Muscle of leg (tissue), 11 donors: ENCODE results near the gene SEC61A2. TPM values are rescaled to one million over a fixed set of nuclear protein-coding genes. Genes with fewer than 3 reads are reported as not detected.
"Not testable (repeated sequence)": the region's sequence is repeated elsewhere in the genome, so short reads cannot be mapped to it uniquely, and the experiment has no call there.

Source experiments
- DNase-seq: peaks from one replicate; pipeline ENCODE4 v3.0.0; 2013
- H3K27ac ChIP-seq: one replicate; pipeline ENCODE4 v1.5.1; 2013; ENCODE audit warnings: mild to moderate bottlenecking, low read length, control low read depth
- H3K27me3 ChIP-seq: one replicate; pipeline ENCODE4 v1.6.1; 2013; ENCODE audit warnings: low read length; ENCODE audit not compliant: control insufficient read depth, insufficient read depth
- H3K36me3 ChIP-seq: one replicate; pipeline ENCODE4 v1.6.1; 2013; ENCODE audit warnings: low read length; ENCODE audit not compliant: control insufficient read depth, insufficient read depth
- H3K4me1 ChIP-seq: one replicate; pipeline ENCODE4 v1.6.1; 2013; ENCODE audit warnings: low read length; ENCODE audit not compliant: control insufficient read depth, insufficient read depth
- H3K4me3 ChIP-seq: one replicate; pipeline ENCODE4 v1.5.1; 2013; ENCODE audit warnings: low read length, control low read depth
- H3K9me3 ChIP-seq: replicated peaks from 2 replicates; pipeline ENCODE4 v1.6.1; 2013; ENCODE audit warnings: low read depth, low read length; ENCODE audit not compliant: control insufficient read depth
- WGBS: methylation state at CpG from one replicate; pipeline ENCODE4 v1.1.5; 2013; ENCODE audit warnings: missing lambda C conversion rate; ENCODE audit not compliant: insufficient coverage; 5-methylcytosine and 5-hydroxymethylcytosine counted together
- polyA plus RNA-seq, 8 donors: library from polyadenylated mRNA; unstranded; fragments of 120-200 nt; gene quantifications; one replicate each; pipeline versions ENCODE4 v1.2.1 to v1.2.3, GENCODE V29; 2013; ENCODE audit warnings: inconsistent platforms in 1 of 8, low replicate concordance in 1 of 8; ENCODE audit not compliant: insufficient read length in 8 of 8, insufficient read depth in 1 of 8
- total RNA-seq: library from RNA; stranded (reverse); fragments of 120-200 nt; gene quantifications from one replicate; pipeline ENCODE4 v1.2.4, GENCODE V29; 2013

SEC61A2 gene
- total and polyA plus RNA-seq, 9 donors = 5.1 to 13.7 (median 9.6) TPM

DNA sequence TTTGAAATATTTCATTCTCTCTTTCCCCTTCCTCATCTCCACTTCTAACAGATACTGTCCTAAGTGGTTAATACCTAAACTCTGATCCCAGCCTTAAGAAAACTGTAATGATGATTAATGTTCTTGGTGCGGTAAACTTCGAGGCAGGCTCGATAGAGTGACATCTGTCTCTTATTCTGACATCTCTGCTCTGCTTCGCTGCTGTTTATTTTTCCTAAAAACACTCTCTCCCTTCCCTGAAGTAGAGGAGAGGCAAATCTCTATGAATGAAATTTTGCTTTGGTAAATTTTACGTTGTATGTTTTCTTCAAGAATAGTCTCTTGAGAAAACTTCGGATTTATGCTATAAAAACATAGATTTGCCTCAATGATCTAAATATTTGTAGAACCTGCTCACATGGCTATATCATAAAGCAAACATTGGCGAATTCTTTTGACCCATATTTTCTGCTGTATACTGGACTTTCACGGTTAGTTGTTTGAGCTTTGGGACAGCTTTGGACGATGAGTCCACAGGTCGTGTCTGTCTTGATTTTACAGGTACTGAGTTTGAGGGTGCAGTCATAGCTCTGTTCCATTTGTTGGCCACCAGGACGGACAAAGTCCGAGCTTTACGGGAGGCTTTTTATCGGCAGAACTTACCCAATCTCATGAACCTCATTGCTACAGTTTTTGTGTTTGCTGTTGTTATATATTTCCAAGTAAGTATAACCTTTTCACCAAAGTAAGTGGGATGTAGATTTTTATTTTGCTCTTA lies 27.1 kb downstream of the SEC61A2 start:
- no peaks in the 10 kb centered on the region for H3K27me3 ChIP-seq
- no peak overlapping the region for H3K4me3 ChIP-seq
- DNase-seq = no peak
- H3K36me3 ChIP-seq = peaks cover 30% of the 10 kb centered on the region
- 86% methylated on average over 1 of the region's 14 CpGs for WGBS
- no peaks in the 10 kb centered on the region for H3K4me1 ChIP-seq
- no peaks in the 10 kb centered on the region for H3K9me3 ChIP-seq
- H3K27ac ChIP-seq = no peak overlapping the region

DNA sequence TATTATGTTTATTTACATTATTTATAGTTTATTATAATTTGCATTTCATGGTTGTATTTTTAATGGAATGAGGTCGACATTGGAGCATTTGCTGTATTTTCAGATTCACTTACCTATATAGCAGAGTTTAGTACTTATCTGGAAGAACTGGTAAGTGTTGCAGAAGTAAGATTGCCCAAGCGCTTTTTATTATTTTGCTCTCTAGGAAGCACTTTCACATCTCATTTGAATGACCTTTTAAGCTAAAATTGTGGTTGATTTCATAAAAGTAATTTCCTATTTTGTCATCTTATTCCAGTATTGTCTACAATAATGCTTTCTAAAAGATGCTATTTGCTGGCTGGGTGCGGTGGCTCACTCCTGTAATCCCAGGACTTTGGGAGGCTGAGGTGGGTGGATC lies 28.6 kb downstream of the SEC61A2 start:
- Histone ChIP-seq H3K27ac (no peak overlapping the region), H3K4me3 (no peak overlapping the region), H3K9me3 (no peaks in the 10 kb centered on the region), H3K27me3 (no peaks in the 10 kb centered on the region), H3K4me1 (no peaks in the 10 kb centered on the region), H3K36me3 (peaks cover 41% of the 10 kb centered on the region)
- no peak for DNase-seq
- WGBS = no CpG with 5 or more reads among the region's 3 CpGs

DNA sequence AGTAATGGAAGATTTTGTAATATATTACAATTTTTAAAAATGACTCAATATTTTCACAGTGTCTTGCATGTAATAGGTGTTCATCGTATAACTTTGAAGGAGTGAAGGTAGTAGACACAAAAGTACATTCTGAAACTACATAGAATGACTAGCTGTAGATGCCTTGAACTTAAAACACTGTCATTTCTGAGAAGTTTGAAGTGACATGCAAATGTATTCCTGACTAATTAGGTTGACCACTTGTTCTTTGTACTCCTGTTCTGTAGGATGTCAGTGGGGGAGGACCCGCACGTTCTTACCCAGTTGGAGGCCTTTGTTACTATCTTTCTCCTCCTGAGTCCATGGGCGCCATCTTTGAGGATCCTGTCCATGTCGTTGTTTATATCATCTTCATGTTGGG lies 31.2 kb downstream of the SEC61A2 start:
- Histone ChIP-seq H3K36me3 (peaks cover 50% of the 10 kb centered on the region), H3K4me3 (no peak overlapping the region), H3K27me3 (no peaks in the 10 kb centered on the region), H3K4me1 (no peaks in the 10 kb centered on the region), H3K27ac (no peak overlapping the region), H3K9me3 (no peaks in the 10 kb centered on the region)
- no CpG with 5 or more reads among the region's 5 CpGs for WGBS
- no peak for DNase-seq

DNA sequence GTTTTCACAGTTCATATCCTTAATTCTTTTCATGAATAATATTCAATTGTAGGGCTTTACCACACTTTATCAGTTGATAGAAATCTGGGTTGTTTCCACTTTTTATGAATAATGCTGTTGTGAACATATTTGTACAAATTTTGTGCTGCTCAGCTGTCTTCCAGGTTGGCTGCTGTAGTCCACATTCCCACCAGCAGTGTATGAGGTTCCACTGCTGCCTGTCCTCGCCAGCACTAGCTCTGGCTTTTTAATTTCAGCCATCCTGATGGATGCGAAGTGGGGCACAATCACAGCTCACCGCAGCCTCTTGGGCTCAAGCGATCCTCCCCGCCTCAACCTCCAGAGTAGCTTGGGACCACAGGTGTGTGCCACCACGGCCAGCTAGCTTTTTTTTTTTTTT lies 33.5 kb downstream of the SEC61A2 start:
- no peak for DNase-seq
- Histone ChIP-seq H3K36me3 (peaks cover 59% of the 10 kb centered on the region), H3K9me3 (no peaks in the 10 kb centered on the region), H3K27me3 (no peaks in the 10 kb centered on the region), H3K4me1 (no peaks in the 10 kb centered on the region), H3K27ac (no peak overlapping the region), H3K4me3 (no peak overlapping the region)
- WGBS = 97% methylated on average over 5 of the region's 6 CpGs

DNA sequence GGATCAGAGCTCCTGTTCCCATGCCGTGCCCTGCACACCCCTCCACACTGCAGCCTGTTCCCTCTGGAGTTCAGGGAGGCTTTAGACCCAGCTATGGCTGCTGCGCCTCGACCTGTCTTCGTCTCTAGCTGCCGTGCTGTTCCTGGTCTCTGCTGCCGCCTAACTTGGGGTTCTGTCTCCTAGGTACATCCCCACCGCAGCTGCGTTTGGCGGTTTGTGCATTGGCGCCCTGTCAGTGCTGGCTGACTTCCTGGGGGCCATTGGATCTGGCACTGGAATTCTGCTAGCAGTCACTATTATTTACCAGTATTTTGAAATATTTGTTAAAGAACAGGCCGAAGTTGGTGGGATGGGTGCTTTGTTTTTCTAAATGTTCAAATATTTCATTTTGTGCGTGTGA lies 34.6 kb downstream of the SEC61A2 start:
- no peaks in the 10 kb centered on the region for H3K27me3 ChIP-seq
- H3K4me3 ChIP-seq = no peak overlapping the region
- WGBS = 82% methylated on average over 7 of the region's 12 CpGs
- peaks cover 53% of the 10 kb centered on the region for H3K36me3 ChIP-seq
- no peaks in the 10 kb centered on the region for H3K9me3 ChIP-seq
- H3K27ac ChIP-seq = no peak overlapping the region
- DNase-seq = no peak
- H3K4me1 ChIP-seq = no peaks in the 10 kb centered on the region

DNA sequence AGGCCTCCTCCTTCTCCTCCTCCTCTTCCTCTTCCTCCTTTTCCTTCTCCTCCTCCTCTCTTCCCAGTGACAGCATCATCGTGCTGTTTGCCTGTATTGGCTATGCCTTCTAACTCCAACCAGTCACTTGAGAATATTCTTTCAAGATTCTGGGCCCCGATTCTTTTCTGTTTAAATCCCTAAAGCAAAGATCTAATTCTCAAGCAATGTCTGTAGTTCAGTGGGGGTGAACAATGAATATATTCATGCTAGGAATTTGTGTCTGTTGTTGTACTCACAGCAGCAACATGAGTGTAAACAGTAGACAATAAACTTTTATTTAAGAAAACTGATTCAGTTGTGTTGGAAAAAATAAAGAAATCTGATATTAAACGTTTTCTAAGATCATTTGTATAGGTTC lies 35.6 kb downstream of the SEC61A2 start:
- no peak for DNase-seq
- no CpG with 5 or more reads among the region's 3 CpGs for WGBS
- H3K4me3 ChIP-seq = no peak overlapping the region
- H3K36me3 ChIP-seq = peaks cover 58% of the 10 kb centered on the region
- no peaks in the 10 kb centered on the region for H3K4me1 ChIP-seq
- H3K27ac ChIP-seq = no peak overlapping the region
- no peaks in the 10 kb centered on the region for H3K9me3 ChIP-seq
- H3K27me3 ChIP-seq = no peaks in the 10 kb centered on the region

DNA sequence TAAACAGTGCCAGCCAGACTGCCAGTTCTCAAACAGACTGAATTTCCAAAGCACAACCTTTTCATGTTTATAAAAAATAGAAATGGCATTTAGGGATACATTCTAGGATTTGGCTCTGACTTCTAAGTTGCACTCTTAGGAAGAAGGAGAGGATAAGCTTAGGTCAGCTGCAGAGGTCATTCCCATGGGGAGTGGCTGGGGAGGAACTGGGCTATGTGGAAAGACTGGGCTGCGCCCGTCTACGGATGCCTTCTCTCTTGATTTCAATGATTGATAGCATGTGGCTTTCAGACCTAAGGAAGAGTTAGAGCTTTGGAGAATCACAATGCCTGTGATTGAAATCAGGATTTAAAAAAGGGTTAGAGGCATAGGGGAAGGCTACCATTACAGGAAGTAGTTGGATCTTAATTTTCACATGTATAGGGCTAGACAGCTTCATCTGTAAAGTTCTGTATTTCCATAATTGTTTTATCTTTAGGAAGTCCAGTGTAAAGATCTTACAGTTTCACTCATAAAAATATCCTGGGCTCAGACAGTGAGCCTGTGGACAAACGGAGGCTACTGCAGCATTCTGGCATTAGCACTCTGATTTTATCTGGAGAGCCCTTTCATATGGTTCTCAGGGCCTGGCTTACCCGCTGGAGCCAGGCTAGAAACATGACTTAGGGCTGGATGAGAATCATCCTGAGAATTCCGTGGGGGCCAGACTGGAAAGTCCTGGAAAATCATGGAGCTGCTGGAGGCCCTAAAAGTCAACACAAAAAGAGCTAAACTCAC lies 36.7 kb downstream of the SEC61A2 start:
- 91% methylated on average over 4 of the region's 6 CpGs for WGBS
- Histone ChIP-seq H3K27ac (no peak overlapping the region), H3K4me1 (no peaks in the 10 kb centered on the region), H3K36me3 (peaks cover 61% of the 10 kb centered on the region), H3K4me3 (no peak overlapping the region), H3K27me3 (no peaks in the 10 kb centered on the region), H3K9me3 (no peaks in the 10 kb centered on the region)
- DNase-seq = no peak

DNA sequence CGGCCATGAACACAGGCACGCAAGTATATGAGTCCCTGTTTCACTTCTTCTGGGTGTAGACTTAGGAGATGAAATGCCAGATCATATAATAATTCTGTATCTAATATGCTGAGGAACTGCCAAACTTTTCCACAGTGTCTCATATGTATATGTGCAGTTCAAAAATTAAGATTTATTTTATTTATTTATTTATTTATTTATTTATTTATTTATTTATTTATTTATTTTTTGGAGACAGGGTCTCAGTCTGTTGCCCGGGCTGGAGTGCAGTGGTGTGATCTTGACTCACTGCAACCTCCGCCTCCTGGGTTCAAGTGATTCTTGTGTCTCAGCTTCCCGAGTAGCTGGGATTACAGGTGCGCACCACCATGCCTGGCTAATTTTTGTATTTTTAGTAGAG lies 42.0 kb downstream of the SEC61A2 start:
- not testable (repeated sequence) for H3K4me1 ChIP-seq, H3K4me3 ChIP-seq, DNase-seq, H3K27ac ChIP-seq, H3K27me3 ChIP-seq, H3K9me3 ChIP-seq
- peaks cover 61% of the 10 kb centered on the region for H3K36me3 ChIP-seq
- 100% methylated on average over 2 of the region's 6 CpGs for WGBS

DNA sequence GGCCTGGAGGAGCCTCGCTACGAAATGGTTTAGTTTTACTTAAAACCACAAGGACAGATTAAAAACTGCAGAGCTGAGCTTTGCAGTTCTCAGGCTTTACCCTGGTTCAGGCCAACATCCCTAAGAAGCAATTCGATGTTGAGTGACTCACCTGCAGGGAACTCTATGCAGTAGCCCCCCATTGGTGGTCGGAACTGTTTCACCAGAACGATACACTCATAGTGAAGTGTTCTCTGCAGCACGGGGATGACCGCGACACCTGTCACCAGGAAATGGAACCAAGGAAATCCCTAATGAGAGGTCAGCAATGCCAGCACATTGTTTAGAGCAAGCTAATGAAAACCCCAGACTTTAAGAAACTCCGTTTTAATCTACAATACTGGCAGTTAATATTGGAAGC lies 48.2 kb downstream of the SEC61A2 start:
- 95% methylated on average over 6 of the region's 9 CpGs for WGBS
- Histone ChIP-seq H3K36me3 (peaks cover 57% of the 10 kb centered on the region), H3K4me1 (no peaks in the 10 kb centered on the region), H3K4me3 (no peak overlapping the region), H3K27me3 (no peaks in the 10 kb centered on the region), H3K9me3 (no peaks in the 10 kb centered on the region), H3K27ac (no peak overlapping the region)
- no peak for DNase-seq

DNA sequence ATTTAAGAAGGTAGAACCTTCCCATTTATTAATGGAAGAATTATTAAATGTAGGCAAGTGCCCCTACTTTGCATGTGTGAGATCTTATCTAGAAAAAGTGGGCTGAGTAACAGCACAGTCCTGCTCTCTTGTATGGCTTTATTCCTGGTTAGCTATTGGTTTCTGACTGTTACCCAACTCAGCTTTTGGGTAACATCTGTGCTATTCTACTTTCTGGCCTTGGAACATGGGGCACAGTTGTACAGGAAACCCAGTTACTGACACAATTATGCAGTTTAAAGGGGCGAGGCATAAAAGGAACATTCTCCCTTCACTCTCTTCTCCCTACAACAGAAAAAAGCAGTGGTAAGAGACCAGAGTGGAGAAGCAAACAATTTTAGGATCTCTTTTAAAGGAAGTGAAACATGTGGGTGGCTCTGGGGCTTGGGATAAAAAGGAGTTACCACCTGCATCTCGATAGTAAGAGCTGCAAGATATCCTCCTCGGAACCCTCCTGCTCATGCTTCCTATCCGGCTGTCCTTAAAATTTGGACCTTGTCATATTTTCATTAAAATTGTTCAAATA lies 50.2 kb downstream of the SEC61A2 start:
- H3K9me3 ChIP-seq = no peaks in the 10 kb centered on the region
- no peak for DNase-seq
- no peak overlapping the region for H3K27ac ChIP-seq
- H3K27me3 ChIP-seq = no peaks in the 10 kb centered on the region
- no CpG with 5 or more reads among the region's 4 CpGs for WGBS
- no peak overlapping the region for H3K4me3 ChIP-seq
- H3K36me3 ChIP-seq = peaks cover 45% of the 10 kb centered on the region
- H3K4me1 ChIP-seq = no peaks in the 10 kb centered on the region
